Transverse colon (tissue), 4 donors: ENCODE measurements around the gene ARHGAP1.

Experiments
- POLR2A ChIP-seq: fragments of 450-650 bp; IDR thresholded peaks from one replicate; pipeline ENCODE4 v1.6.1; 2016; ENCODE audit warnings: antibody characterized with exemption, mild to moderate bottlenecking, moderate library complexity
- POLR2AphosphoS5 ChIP-seq, 3 donors: sonication (generic); formaldehyde crosslinking; IDR thresholded peaks; one replicate each; pipeline ENCODE4 v1.6.1; 2016; ENCODE audit warnings: antibody characterized with exemption in 3 of 3
- TF ChIP-seq, protein P1 (sequence below), 5 experiments: fragments of 200-600 bp in 3 of 5; fragments of 450-650 bp in 2 of 5; sonication (generic) in 3 of 5; IDR thresholded peaks; 1 replicate in 2 of 5; 2 replicates in 3 of 5; pipeline ENCODE4 v1.5.1; 2016 to 2017; ENCODE audit warnings: antibody characterized with exemption in 5 of 5, inconsistent platforms in 3 of 5, mild to moderate bottlenecking in 2 of 5, moderate library complexity in 1 of 5

DNA sequence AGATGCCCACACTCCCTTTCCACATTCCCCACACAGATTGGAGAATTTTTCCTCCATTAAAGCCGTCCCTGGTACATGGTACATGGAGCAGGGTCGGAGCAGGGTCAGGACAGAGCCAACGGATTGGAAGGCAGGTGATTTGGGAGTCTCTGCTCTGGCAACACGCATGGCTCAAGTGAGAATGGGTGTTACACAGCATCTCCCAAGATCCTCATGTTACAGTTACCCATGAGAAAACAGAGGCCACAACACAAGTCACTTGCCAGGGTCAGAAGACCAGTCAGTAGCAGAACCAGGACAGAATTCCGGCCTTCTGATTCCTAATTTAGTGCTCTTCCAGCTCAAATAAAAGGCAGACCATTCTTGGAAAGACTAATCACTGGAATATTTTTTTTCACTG is 10.9 kb upstream of the ARHGAP1 start:
- TF ChIP-seq, protein P1, sequence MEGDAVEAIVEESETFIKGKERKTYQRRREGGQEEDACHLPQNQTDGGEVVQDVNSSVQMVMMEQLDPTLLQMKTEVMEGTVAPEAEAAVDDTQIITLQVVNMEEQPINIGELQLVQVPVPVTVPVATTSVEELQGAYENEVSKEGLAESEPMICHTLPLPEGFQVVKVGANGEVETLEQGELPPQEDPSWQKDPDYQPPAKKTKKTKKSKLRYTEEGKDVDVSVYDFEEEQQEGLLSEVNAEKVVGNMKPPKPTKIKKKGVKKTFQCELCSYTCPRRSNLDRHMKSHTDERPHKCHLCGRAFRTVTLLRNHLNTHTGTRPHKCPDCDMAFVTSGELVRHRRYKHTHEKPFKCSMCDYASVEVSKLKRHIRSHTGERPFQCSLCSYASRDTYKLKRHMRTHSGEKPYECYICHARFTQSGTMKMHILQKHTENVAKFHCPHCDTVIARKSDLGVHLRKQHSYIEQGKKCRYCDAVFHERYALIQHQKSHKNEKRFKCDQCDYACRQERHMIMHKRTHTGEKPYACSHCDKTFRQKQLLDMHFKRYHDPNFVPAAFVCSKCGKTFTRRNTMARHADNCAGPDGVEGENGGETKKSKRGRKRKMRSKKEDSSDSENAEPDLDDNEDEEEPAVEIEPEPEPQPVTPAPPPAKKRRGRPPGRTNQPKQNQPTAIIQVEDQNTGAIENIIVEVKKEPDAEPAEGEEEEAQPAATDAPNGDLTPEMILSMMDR (IDR thresholded peaks at IDR 0.05): no peak
- TF ChIP-seq POLR2A (no peak), POLR2AphosphoS5 (IDR thresholded peaks at IDR 0.05) (no peak)
